Measurements from ENCODE around the gene ZNRF3.
"Not testable (repeated sequence)": the region's sequence is repeated elsewhere in the genome, so short reads cannot be mapped to it uniquely, and the experiment has no call there.

ZNRF3 gene

DNA sequence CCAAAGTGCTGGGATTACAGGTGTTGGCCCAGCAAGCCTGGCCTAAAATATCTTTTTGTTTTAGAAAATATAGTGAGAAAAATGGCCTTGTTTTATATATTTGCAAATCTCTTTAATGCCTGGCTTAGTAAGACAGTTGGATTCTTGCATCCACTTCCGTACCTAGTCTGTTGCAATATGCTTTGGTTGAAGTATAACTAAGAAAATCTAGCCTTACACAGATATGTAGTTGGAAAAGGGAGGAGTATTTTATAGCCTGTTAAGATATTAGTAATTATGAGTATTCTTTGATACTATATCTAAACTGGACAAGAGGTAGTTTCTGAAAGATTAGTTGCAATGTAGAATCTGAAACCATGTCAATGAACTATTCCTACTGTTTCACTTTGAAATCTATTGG is 65.1 kb downstream of the ZNRF3 start:
- Histone ChIP-seq H2AK5ac (ENCODE audit: low read depth, low read length) (no peak overlapping the region), H3K36me3 (replicated peaks in 1 of 2; ENCODE audit: control insufficient read depth in 2 of 2, insufficient read depth in 2 of 2, low read length in 2 of 2) (peaks cover 2 to 9% of the 10 kb centered on the region in 2 donors), H3K27ac (replicated peaks; ENCODE audit: low read length) (no peak overlapping the region), H3K9ac (ENCODE audit: low read depth, low read length, poor library complexity) (no peak overlapping the region), H3K4me1 (ENCODE audit: control insufficient read depth in 2 of 2, insufficient read depth in 1 of 2, low read depth in 1 of 2, low read length in 2 of 2) (peaks cover 21% of the 10 kb centered on the region in 2 donors), H3K79me1 (ENCODE audit: low read depth, low read length) (no peaks in the 10 kb centered on the region), H3K4me2 (ENCODE audit: insufficient read depth, low read length, poor library complexity, severe bottlenecking) (no peak overlapping the region), H4K8ac (ENCODE audit: low read depth, low read length) (no peak overlapping the region), H3K23ac (ENCODE audit: low read depth, low read length, poor library complexity) (no peak overlapping the region), H2BK15ac (ENCODE audit: low read length) (no peak overlapping the region), H3K9me3 (replicated peaks in 1 of 2; ENCODE audit: control insufficient read depth in 2 of 2, insufficient read depth in 1 of 2, low read depth in 1 of 2, low read length in 2 of 2) (peaks cover 5 to 28% of the 10 kb centered on the region in 2 donors), H3K27me3 (ENCODE audit: control insufficient read depth in 3 of 3, insufficient read depth in 3 of 3, low read depth in 1 of 3, low read length in 3 of 3) (no peaks in the 10 kb centered on the region), H3K14ac (ENCODE audit: low read length) (no peak overlapping the region), H3K4ac (ENCODE audit: low read length) (no peak overlapping the region), H3K4me3 (ENCODE audit: low read length in 2 of 2) (no peak overlapping the region), H2AFZ (ENCODE audit: low read length) (no peak overlapping the region), H2BK120ac (ENCODE audit: low read depth, low read length) (no peak overlapping the region), H2BK12ac (ENCODE audit: low read length) (no peak overlapping the region), H2BK5ac (ENCODE audit: low read length) (no peak overlapping the region), H3K18ac (ENCODE audit: low read length) (no peak overlapping the region), H4K91ac (ENCODE audit: low read depth, low read length, poor library complexity) (no peak overlapping the region)
- no peak for DNase-seq (ENCODE audit: low spot score)
- WGBS, 2 donors (ENCODE audit: extremely low coverage in 2 of 2, insufficient read length in 2 of 2, insufficient replicate concordance in 1 of 2), result no CpG with 5 or more reads among the region's 1 CpG

GRCh38 chr22:28948860-28949551 is 65.6 kb downstream of the ZNRF3 start:
- H3K9me3 ChIP-seq (replicated peaks in 1 of 2; ENCODE audit: control insufficient read depth in 2 of 2, insufficient read depth in 1 of 2, low read depth in 1 of 2, low read length in 2 of 2), result peaks cover 5 to 28% of the 10 kb centered on the region in 2 donors
- no CpG with 5 or more reads among the region's 10 CpGs for WGBS, 2 donors (ENCODE audit: extremely low coverage in 2 of 2, insufficient read length in 2 of 2, insufficient replicate concordance in 1 of 2)
- H2AK5ac ChIP-seq (ENCODE audit: low read depth, low read length); H3K27ac ChIP-seq (replicated peaks; ENCODE audit: low read length); H2BK120ac ChIP-seq (ENCODE audit: low read depth, low read length); H3K4me3 ChIP-seq (ENCODE audit: low read length in 2 of 2); H3K23ac ChIP-seq (ENCODE audit: low read depth, low read length, poor library complexity); H3K14ac ChIP-seq (ENCODE audit: low read length); H3K4me2 ChIP-seq (ENCODE audit: insufficient read depth, low read length, poor library complexity, severe bottlenecking); H2BK12ac ChIP-seq (ENCODE audit: low read length); H3K36me3 ChIP-seq (replicated peaks in 1 of 2; ENCODE audit: control insufficient read depth in 2 of 2, insufficient read depth in 2 of 2, low read length in 2 of 2); H4K8ac ChIP-seq (ENCODE audit: low read depth, low read length); H2AFZ ChIP-seq (ENCODE audit: low read length); H3K79me1 ChIP-seq (ENCODE audit: low read depth, low read length); H3K9ac ChIP-seq (ENCODE audit: low read depth, low read length, poor library complexity); H3K4ac ChIP-seq (ENCODE audit: low read length); H3K27me3 ChIP-seq (ENCODE audit: control insufficient read depth in 3 of 3, insufficient read depth in 3 of 3, low read depth in 1 of 3, low read length in 3 of 3); DNase-seq (ENCODE audit: low spot score); H2BK15ac ChIP-seq (ENCODE audit: low read length); H4K91ac ChIP-seq (ENCODE audit: low read depth, low read length, poor library complexity); H2BK5ac ChIP-seq (ENCODE audit: low read length); H3K18ac ChIP-seq (ENCODE audit: low read length): not testable (repeated sequence)
- peaks cover 15 to 21% of the 10 kb centered on the region in 2 donors for H3K4me1 ChIP-seq (ENCODE audit: control insufficient read depth in 2 of 2, insufficient read depth in 1 of 2, low read depth in 1 of 2, low read length in 2 of 2)

DNA sequence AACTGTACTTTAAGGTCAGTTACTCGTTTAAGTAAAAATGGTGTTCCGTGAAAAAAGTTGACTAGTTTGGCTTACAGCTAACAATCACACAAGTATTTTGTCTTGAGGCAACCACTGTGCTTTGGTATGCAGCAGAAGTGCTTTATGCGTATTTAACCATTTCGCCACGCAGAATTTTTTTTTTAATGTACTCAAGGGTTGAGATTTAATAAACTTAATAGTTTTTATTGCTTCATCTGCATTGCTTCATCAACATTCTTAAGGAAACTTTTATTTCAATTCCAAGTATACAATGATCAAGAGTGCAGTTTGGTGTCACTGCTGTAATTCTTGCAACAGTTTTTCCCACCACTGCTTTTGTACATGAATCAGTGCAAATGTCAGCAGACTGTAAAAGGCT is 66.4 kb downstream of the ZNRF3 start:
- Histone ChIP-seq H2BK15ac (ENCODE audit: low read length) (no peak overlapping the region), H3K9me3 (replicated peaks in 1 of 2; ENCODE audit: control insufficient read depth in 2 of 2, insufficient read depth in 1 of 2, low read depth in 1 of 2, low read length in 2 of 2) (peaks cover 5 to 28% of the 10 kb centered on the region in 2 donors), H4K91ac (ENCODE audit: low read depth, low read length, poor library complexity) (no peak overlapping the region), H4K8ac (ENCODE audit: low read depth, low read length) (no peak overlapping the region), H3K27me3 (ENCODE audit: control insufficient read depth in 3 of 3, insufficient read depth in 3 of 3, low read depth in 1 of 3, low read length in 3 of 3) (no peaks in the 10 kb centered on the region), H3K9ac (ENCODE audit: low read depth, low read length, poor library complexity) (no peak overlapping the region), H3K23ac (ENCODE audit: low read depth, low read length, poor library complexity) (no peak overlapping the region), H3K14ac (ENCODE audit: low read length) (no peak overlapping the region), H2BK120ac (ENCODE audit: low read depth, low read length) (no peak overlapping the region), H3K4me2 (ENCODE audit: insufficient read depth, low read length, poor library complexity, severe bottlenecking) (no peak overlapping the region), H3K18ac (ENCODE audit: low read length) (no peak overlapping the region), H2AK5ac (ENCODE audit: low read depth, low read length) (no peak overlapping the region), H2BK12ac (ENCODE audit: low read length) (no peak overlapping the region), H2BK5ac (ENCODE audit: low read length) (no peak overlapping the region), H3K36me3 (replicated peaks in 1 of 2; ENCODE audit: control insufficient read depth in 2 of 2, insufficient read depth in 2 of 2, low read length in 2 of 2) (peaks cover 2 to 9% of the 10 kb centered on the region in 2 donors), H3K79me1 (ENCODE audit: low read depth, low read length) (no peaks in the 10 kb centered on the region), H3K4ac (ENCODE audit: low read length) (no peak overlapping the region), H2AFZ (ENCODE audit: low read length) (no peak overlapping the region), H3K27ac (replicated peaks; ENCODE audit: low read length) (no peak overlapping the region), H3K4me3 (ENCODE audit: low read length in 2 of 2) (no peak overlapping the region), H3K4me1 (ENCODE audit: control insufficient read depth in 2 of 2, insufficient read depth in 1 of 2, low read depth in 1 of 2, low read length in 2 of 2) (peaks cover 13 to 21% of the 10 kb centered on the region in 2 donors)
- DNase-seq (ENCODE audit: low spot score), result no peak
- no CpG with 5 or more reads among the region's 5 CpGs for WGBS, 2 donors (ENCODE audit: extremely low coverage in 2 of 2, insufficient read length in 2 of 2, insufficient replicate concordance in 1 of 2)

GRCh38 chr22:28950617-28951411 is 67.4 kb downstream of the ZNRF3 start:
- Histone ChIP-seq H3K4me3 (ENCODE audit: low read length in 2 of 2) (no peak overlapping the region), H2BK12ac (ENCODE audit: low read length) (no peak overlapping the region), H3K14ac (ENCODE audit: low read length) (no peak overlapping the region), H3K27me3 (ENCODE audit: control insufficient read depth in 3 of 3, insufficient read depth in 3 of 3, low read depth in 1 of 3, low read length in 3 of 3) (no peaks in the 10 kb centered on the region), H4K91ac (ENCODE audit: low read depth, low read length, poor library complexity) (no peak overlapping the region), H3K23ac (ENCODE audit: low read depth, low read length, poor library complexity) (no peak overlapping the region), H2BK5ac (ENCODE audit: low read length) (no peak overlapping the region), H3K4me2 (ENCODE audit: insufficient read depth, low read length, poor library complexity, severe bottlenecking) (no peak overlapping the region), H2BK15ac (ENCODE audit: low read length) (no peak overlapping the region), H2BK120ac (ENCODE audit: low read depth, low read length) (no peak overlapping the region), H2AK5ac (ENCODE audit: low read depth, low read length) (no peak overlapping the region), H3K79me1 (ENCODE audit: low read depth, low read length) (peaks cover 4% of the 10 kb centered on the region), H3K27ac (replicated peaks; ENCODE audit: low read length) (no peak overlapping the region), H3K9me3 (replicated peaks in 1 of 2; ENCODE audit: control insufficient read depth in 2 of 2, insufficient read depth in 1 of 2, low read depth in 1 of 2, low read length in 2 of 2) (peaks cover 5 to 27% of the 10 kb centered on the region in 2 donors), H3K36me3 (replicated peaks in 1 of 2; ENCODE audit: control insufficient read depth in 2 of 2, insufficient read depth in 2 of 2, low read length in 2 of 2) (peaks cover 2 to 13% of the 10 kb centered on the region in 2 donors), H3K4ac (ENCODE audit: low read length) (no peak overlapping the region), H3K18ac (ENCODE audit: low read length) (no peak overlapping the region), H3K9ac (ENCODE audit: low read depth, low read length, poor library complexity) (no peak overlapping the region), H3K4me1 (ENCODE audit: control insufficient read depth in 2 of 2, insufficient read depth in 1 of 2, low read depth in 1 of 2, low read length in 2 of 2) (peaks cover 15 to 22% of the 10 kb centered on the region in 2 donors), H4K8ac (ENCODE audit: low read depth, low read length) (no peak overlapping the region), H2AFZ (ENCODE audit: low read length) (no peak overlapping the region)
- no CpG with 5 or more reads among the region's 7 CpGs for WGBS, 2 donors (ENCODE audit: extremely low coverage in 2 of 2, insufficient read length in 2 of 2, insufficient replicate concordance in 1 of 2)
- DNase-seq (ENCODE audit: low spot score), result no peak
